Heart right ventricle (tissue), 16 donors: ENCODE results near the gene PTPN11. TPM values are rescaled to one million over a fixed set of nuclear protein-coding genes. Genes with fewer than 3 reads are reported as not detected.
A peak's percentile ranks its signal among the peaks of the same experiment; 100 is the strongest.
"Not testable (repeated sequence)": the region's sequence is repeated elsewhere in the genome, so short reads cannot be mapped to it uniquely, and the experiment has no call there.

Experiments used
- ATAC-seq, 8 donors: fragments of 200-7000 bp; cut with Tn5 transposase; one replicate each; pipeline ENCODE4 v1.9.1; 2020; ENCODE audit warnings: mild to moderate bottlenecking in 8 of 8, moderate library complexity in 8 of 8, moderate number of reproducible peaks in 1 of 8
- DNase-seq, 2 donors: peaks; one replicate each; pipeline ENCODE4 v3.0.0-alpha.2; 2020
- H3K27ac ChIP-seq, 10 donors: fragments of 200-600 bp; sonication (generic) in 2 of 10; one replicate each; pipeline versions ENCODE4 v1.5.0 to v1.8.0; 2020 to 2022; ENCODE audit warnings: mild to moderate bottlenecking in 3 of 10
- H3K27me3 ChIP-seq, 7 donors: fragments of 200-600 bp; one replicate each; pipeline ENCODE4 v1.8.0; 2021 to 2022; ENCODE audit warnings: mild to moderate bottlenecking in 2 of 7
- H3K36me3 ChIP-seq, 9 donors: fragments of 200-600 bp; sonication (generic) in 1 of 9; one replicate each; pipeline versions ENCODE4 v1.5.0 to v1.8.0; 2020 to 2022; ENCODE audit warnings: mild to moderate bottlenecking in 2 of 9
- H3K4me1 ChIP-seq, 9 donors: fragments of 200-600 bp; sonication (generic) in 1 of 9; one replicate each; pipeline versions ENCODE4 v1.5.0 to v1.8.0; 2020 to 2022; ENCODE audit warnings: mild to moderate bottlenecking in 4 of 9
- H3K4me3 ChIP-seq, 10 donors: fragments of 200-600 bp; sonication (generic) in 2 of 10; one replicate each; pipeline versions ENCODE4 v1.5.0 to v1.8.0; 2020 to 2022; ENCODE audit warnings: mild to moderate bottlenecking in 7 of 10, moderate library complexity in 2 of 10
- H3K9me3 ChIP-seq, 11 donors: fragments of 200-600 bp in 10 of 11; sonication (generic) in 2 of 11; one replicate each; pipeline versions ENCODE4 v1.5.0 to v1.8.0; 2013 to 2022; ENCODE audit warnings: mild to moderate bottlenecking in 2 of 11, control low read depth in 1 of 11, moderate library complexity in 1 of 11
- CTCF ChIP-seq, 9 donors: fragments of 200-600 bp; sonication (generic) in 2 of 9; IDR thresholded peaks; one replicate each; pipeline versions ENCODE4 v1.5.0 to v1.8.0; 2021 to 2022; ENCODE audit warnings: antibody characterized with exemption in 9 of 9, mild to moderate bottlenecking in 5 of 9, moderate library complexity in 1 of 9
- WGBS, 2 donors: extraction: QIAGEN DNeasy Blood & Tissue Kit; methylation state at CpG; one replicate each; pipeline ENCODE4 v1.1.7; 2013; ENCODE audit warnings: inconsistent platforms in 1 of 2; 5-methylcytosine and 5-hydroxymethylcytosine counted together
- intact Hi-C, 10 donors: fragments of 100-400 bp; cut with DNase I; formaldehyde crosslinking; loops; one replicate each; pipeline versions ENCODE4 v1.11.1 to v1.14.2; 2022
- polyA plus RNA-seq, 2 donors: library from polyadenylated mRNA; stranded (reverse); fragments of 200-250 nt; gene quantifications; one replicate each; pipeline ENCODE4 v1.2.3, GENCODE V29; 2013
- total RNA-seq, 10 donors: library from RNA; stranded (reverse); fragmentation: NEBNext Ultra II Directional in 3 of 10; extraction: Animal tissue kit (Norgen Biotek cat#: 25700) in 3 of 10; gene quantifications; one replicate each; pipeline versions ENCODE4 v1.2.1 to v1.2.4, GENCODE V29; 2021 to 2023
- donor health status: Arrhythmogenic right ventricular cardiomyopathy.
- donor health status: ischemic (EF 13 %, LVEDD 7.1; RV severe dilation, severe dysfunction).
- donor health status: healthy with polysubstance abuse.
- donor health status: DM: no; HTN: yes; CAD: no.
- donor health status: DM: no; HTN: no; CAD: no.
- donor health status: ischemic (EF 25% LVEDD 6.9; RV normal size, moderate dysfunction).
- donor health status: ischemic (EF 25% LVEDD 5.7; RV mildly dilated, moderate dysfunction).
- donor health status: healthy.
- donor health status: DM: yes; HTN: yes; CAD: no.
- donor health status: Ischemic cardiomyopathy.
- donor health status: ischemic (EF 35%, LVEDD 5.7; RV mildly dilated, moderate dysfunction).
- donor health status: nonischemic (EF 11% LVEDD 7.7; RV severe dilation, severe dysfunction).
- donor health status: DM: yes; HTN: yes; CAD: no.
- donor health status: PGD.
- donor health status: ischemic (EF 29% LVEDD 5.4; RV normal size, mild dysfunction).
- donor health status: nonischemic (EF 23%, LVEDD 6.1; RV moderate dilation, normal function).

The PTPN11 gene
- total and polyA plus RNA-seq, 12 donors: 22.4 to 222 (median 141) TPM

- H3K36me3 ChIP-seq: no peaks in the 10 kb centered on the region
- ATAC-seq (peak in 1 of 8 donors; percentile 3), DNase-seq (no peak)
- H3K27me3 ChIP-seq: no peaks in the 10 kb centered on the region
- no peak for TF ChIP-seq CTCF (IDR thresholded peaks at IDR 0.05)
- WGBS, 2 donors: 89 to 96% methylated on average over 11 of the region's 11 CpGs
- peak overlapping the region in 8 of 10 donors; percentile 85 to 99 (median 95) for H3K4me3 ChIP-seq
- intact Hi-C loops: loop anchor here in 9 of 10 donors (5.0 to 10.0 kb wide), 7 partner anchors 78 to 188 kb away; no protein-coding TSS in a partner anchor
- no peaks in the 10 kb centered on the region for H3K9me3 ChIP-seq
- H3K4me1 ChIP-seq: peaks cover 0 to 29% (median 23%) of the 10 kb centered on the region in 9 donors
- H3K27ac ChIP-seq: peak overlapping the region in 9 of 10 donors; percentile 78 to 93 (median 90)
Observed at GRCh38 chr12:112382866-112383265, 35.9 kb upstream of the PTPN11 start.

GRCh38 chr12:112386726-112387125 is 32.0 kb upstream of the PTPN11 start:
- no peak for TF ChIP-seq CTCF (IDR thresholded peaks at IDR 0.05)
- intact Hi-C loops: loop anchor here (1.0 to 10.0 kb wide), 10 partner anchors 82 to 192 kb away; no protein-coding TSS in a partner anchor
- Histone ChIP-seq H3K27ac (peak overlapping the region in 2 of 10 donors; percentile 10 to 22), H3K4me1 (peaks cover 0 to 15% (median 4%) of the 10 kb centered on the region in 9 donors), H3K4me3 (no peak overlapping the region), H3K36me3 (no peaks in the 10 kb centered on the region), H3K27me3 (no peaks in the 10 kb centered on the region), H3K9me3 (no peaks in the 10 kb centered on the region)
- DNase-seq (peak in 1 of 2 donors; percentile 23), ATAC-seq (peak in 1 of 8 donors; percentile 20)
- 40 to 52% methylated on average over 3 of the region's 3 CpGs for WGBS, 2 donors

- DNase-seq (no peak), ATAC-seq (no peak)
- Histone ChIP-seq H3K4me3 (no peak overlapping the region), H3K4me1 (peaks cover 0 to 9% (median 0%) of the 10 kb centered on the region in 9 donors), H3K27ac (no peak overlapping the region), H3K36me3 (no peaks in the 10 kb centered on the region), H3K27me3 (no peaks in the 10 kb centered on the region), H3K9me3 (no peaks in the 10 kb centered on the region)
- no peak for TF ChIP-seq CTCF (IDR thresholded peaks at IDR 0.05)
- 87 to 94% methylated on average over 4 of the region's 4 CpGs for WGBS, 2 donors
- intact Hi-C loops: loop anchor here (5.0 to 10.0 kb wide), 8 partner anchors 84 to 194 kb away; no protein-coding TSS in a partner anchor
Observed at GRCh38 chr12:112389228-112389627, 29.5 kb upstream of the PTPN11 start.

GRCh38 chr12:112389922-112390654 is 28.7 kb upstream of the PTPN11 start:
- DNase-seq, H3K4me3 ChIP-seq, H3K36me3 ChIP-seq, H3K4me1 ChIP-seq, ATAC-seq, H3K9me3 ChIP-seq, H3K27me3 ChIP-seq, H3K27ac ChIP-seq: not testable (repeated sequence)
- intact Hi-C loops: loop anchor here (5.0 to 10.0 kb wide), 8 partner anchors 85 to 195 kb away; no protein-coding TSS in a partner anchor
- 69% methylated on average over 2 of the region's 4 CpGs for WGBS, 2 donors

- Histone ChIP-seq H3K4me1 (no peaks in the 10 kb centered on the region), H3K27me3 (no peaks in the 10 kb centered on the region), H3K36me3 (no peaks in the 10 kb centered on the region), H3K27ac (no peak overlapping the region), H3K4me3 (no peak overlapping the region), H3K9me3 (peaks cover 0 to 11% (median 0%) of the 10 kb centered on the region in 11 donors)
- WGBS, 2 donors: 63 to 74% methylated on average over 1 of the region's 1 CpG
- ATAC-seq: no peak
- intact Hi-C loops: no loop called here
- no peak for DNase-seq
- TF ChIP-seq CTCF (IDR thresholded peaks at IDR 0.05): no peak
Observed at GRCh38 chr12:112393328-112393727, 25.4 kb upstream of the PTPN11 start.
